ENCODE measurements around the gene NOL4L. TPM values are rescaled to one million over a fixed set of nuclear protein-coding genes. Genes with fewer than 3 reads are reported as not detected.

The NOL4L gene
- total and polyA plus RNA-seq, 2 experiments from 2014 or later: 38.8 to 39.2 TPM

GRCh38 chr20:32454164-32455145 lies 130.7 kb downstream of the NOL4L start:
- peaks cover 32% of the 10 kb centered on the region for H4K20me1 ChIP-seq (replicated peaks; ENCODE audit: insufficient read depth)
- no peaks in the 10 kb centered on the region for H3K9me2 ChIP-seq (ENCODE audit: insufficient read depth)
- no peak overlapping the region for H2AFZ ChIP-seq
- no peak for DNase-seq (ENCODE audit: low spot score)
- TF ChIP-seq POLR2AphosphoS5 (IDR thresholded peaks at IDR 0.05; ENCODE audit: low read depth) (no peak), NANOG (IDR thresholded peaks at IDR 0.05; ENCODE audit: borderline replicate concordance) (no peak), JUNB (IDR thresholded peaks at IDR 0.05; ENCODE audit: unreplicated experiment) (no peak), EZH2 (IDR thresholded peaks at IDR 0.05; ENCODE audit: low read depth, unreplicated experiment) (no peak), ZNF462 (CRISPR knock-in tag; IDR thresholded peaks at IDR 0.05) (no peak), REST (IDR thresholded peaks at IDR 0.05; ENCODE audit: unreplicated experiment) (no peak), ZNF114 (CRISPR knock-in tag; IDR thresholded peaks at IDR 0.05) (no peak), CTCF (conservative IDR thresholded peaks at IDR 0.05; ENCODE audit: low read depth in 2 of 2) (no peak), ZNF331 (CRISPR knock-in tag; IDR thresholded peaks at IDR 0.05; ENCODE audit: low read depth) (no peak), CREB1 (CRISPR knock-in tag; IDR thresholded peaks at IDR 0.05; ENCODE audit: low read depth) (no peak), EZH2phosphoT487 (IDR thresholded peaks at IDR 0.05; ENCODE audit: unreplicated experiment) (no peak), ETS1 (IDR thresholded peaks at IDR 0.05) (no peak), STAT1 (IDR thresholded peaks at IDR 0.05; ENCODE audit: unreplicated experiment) (no peak)
- no peak for ATAC-seq
- no peak overlapping the region for H3K27ac Mint-ChIP-seq
- H3K27me3 ChIP-seq (ENCODE audit: insufficient read depth): no peaks in the 10 kb centered on the region
- peaks cover 15% of the 10 kb centered on the region; the same call in 2 of the 3 replicates for H3K4me1 Mint-ChIP-seq
- 0 out of 2 replicates have a peak, but pooled peaks cover 6% of the 10 kb centered on the region for H3K79me2 ChIP-seq (replicated peaks; ENCODE audit: insufficient read depth)
- H3K27ac ChIP-seq (ENCODE audit: low read depth): no peak overlapping the region; the same call in 1 of the 2 replicates
- H3K27me3 Mint-ChIP-seq (ENCODE audit: insufficient read depth, low read depth, poor library complexity): peaks cover 15% of the 10 kb centered on the region
- no peaks in the 10 kb centered on the region for H3K9me3 Mint-ChIP-seq
- peaks cover 4% of the 10 kb centered on the region; the same call in 1 of the 2 replicates for H3K36me3 ChIP-seq (ENCODE audit: insufficient read depth)
- H3F3A ChIP-seq (replicated peaks; ENCODE audit: low read depth): 0 out of 2 replicates have a peak, but pooled peaks cover 15% of the 10 kb centered on the region
- H3K4me1 ChIP-seq (ENCODE audit: insufficient read depth): peaks cover 14% of the 10 kb centered on the region
- H3K36me3 Mint-ChIP-seq (ENCODE audit: low read depth): peaks cover 23% of the 10 kb centered on the region
- H3K4me3 ChIP-seq: no peak overlapping the region
- H3K4me2 ChIP-seq: no peak overlapping the region
- no peak overlapping the region for H3K4me3 Mint-ChIP-seq

Data from GM23338 (cell line).